ENCODE results near the gene DNAH10.

Gene DNAH10, protein sequence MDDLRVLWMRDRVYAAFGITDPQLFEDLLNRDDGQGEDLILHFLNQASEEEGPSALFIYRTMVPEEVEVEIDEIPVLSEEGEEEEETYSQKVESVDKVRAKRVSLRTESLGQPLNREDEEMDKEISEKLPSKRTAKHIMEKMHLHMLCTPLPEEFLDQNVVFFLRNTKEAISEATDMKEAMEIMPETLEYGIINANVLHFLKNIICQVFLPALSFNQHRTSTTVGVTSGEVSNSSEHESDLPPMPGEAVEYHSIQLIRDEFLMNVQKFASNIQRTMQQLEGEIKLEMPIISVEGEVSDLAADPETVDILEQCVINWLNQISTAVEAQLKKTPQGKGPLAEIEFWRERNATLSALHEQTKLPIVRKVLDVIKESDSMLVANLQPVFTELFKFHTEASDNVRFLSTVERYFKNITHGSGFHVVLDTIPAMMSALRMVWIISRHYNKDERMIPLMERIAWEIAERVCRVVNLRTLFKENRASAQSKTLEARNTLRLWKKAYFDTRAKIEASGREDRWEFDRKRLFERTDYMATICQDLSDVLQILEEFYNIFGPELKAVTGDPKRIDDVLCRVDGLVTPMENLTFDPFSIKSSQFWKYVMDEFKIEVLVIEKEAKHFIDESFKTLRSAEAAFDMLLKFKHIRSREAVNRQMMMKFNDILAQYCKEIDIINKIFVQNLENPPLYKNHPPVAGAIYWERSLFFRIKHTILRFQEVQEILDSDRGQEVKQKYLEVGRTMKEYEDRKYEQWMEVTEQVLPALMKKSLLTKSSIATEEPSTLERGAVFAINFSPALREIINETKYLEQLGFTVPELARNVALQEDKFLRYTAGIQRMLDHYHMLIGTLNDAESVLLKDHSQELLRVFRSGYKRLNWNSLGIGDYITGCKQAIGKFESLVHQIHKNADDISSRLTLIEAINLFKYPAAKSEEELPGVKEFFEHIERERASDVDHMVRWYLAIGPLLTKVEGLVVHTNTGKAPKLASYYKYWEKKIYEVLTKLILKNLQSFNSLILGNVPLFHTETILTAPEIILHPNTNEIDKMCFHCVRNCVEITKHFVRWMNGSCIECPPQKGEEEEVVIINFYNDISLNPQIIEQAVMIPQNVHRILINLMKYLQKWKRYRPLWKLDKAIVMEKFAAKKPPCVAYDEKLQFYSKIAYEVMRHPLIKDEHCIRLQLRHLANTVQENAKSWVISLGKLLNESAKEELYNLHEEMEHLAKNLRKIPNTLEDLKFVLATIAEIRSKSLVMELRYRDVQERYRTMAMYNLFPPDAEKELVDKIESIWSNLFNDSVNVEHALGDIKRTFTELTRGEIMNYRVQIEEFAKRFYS (N-terminal part only)

DNA sequence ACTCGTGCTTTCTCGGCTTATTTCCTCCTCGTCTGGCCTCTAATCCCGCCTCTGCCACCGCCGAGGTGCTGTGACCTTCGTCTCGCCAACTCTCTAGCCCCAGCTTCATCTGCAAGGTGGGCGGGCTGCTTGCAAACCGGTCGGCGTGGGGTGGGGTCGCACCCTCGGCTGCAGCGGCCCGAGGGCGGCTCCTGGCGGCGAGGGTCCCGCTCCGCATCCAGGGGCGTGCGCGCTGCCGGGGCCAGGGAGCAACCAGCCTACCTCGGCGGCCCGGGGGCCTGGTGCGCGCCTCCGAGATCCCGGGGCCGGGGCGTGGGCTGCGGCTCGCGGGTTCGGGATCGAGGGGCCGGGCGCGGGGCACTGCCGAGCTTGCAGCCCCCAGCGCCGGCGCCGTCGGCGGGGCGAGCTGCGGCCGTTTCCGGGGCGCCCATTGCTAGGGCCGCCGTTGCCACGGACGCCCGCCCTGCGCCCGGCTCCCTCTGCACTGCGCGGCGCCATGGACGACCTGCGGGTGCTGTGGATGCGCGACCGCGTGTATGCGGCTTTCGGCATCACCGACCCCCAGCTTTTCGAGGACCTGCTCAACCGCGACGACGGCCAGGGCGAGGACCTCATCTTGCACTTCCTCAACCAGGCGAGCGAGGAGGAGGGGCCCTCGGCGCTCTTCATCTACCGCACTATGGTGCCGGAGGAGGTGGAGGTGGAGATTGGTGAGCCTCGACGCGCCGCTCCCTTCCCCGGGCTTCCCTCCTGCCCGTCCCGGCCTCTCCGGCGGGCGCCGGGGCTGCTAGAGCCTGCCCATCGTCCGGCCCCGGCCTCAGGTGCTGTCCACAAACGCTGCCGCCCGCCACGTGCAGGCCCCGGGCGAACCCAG, at the start of gene DNAH10:
TSS of gene DNAH10 (plus strand) at position 461 of the 874 bp plus-strand sequence. CDS start at position 497, 36 bp downstream.
- H3K36me3 ChIP-seq (ENCODE audit: insufficient read depth, low read length), result no peaks in the 10 kb centered on the region
- no peaks in the 10 kb centered on the region for H3K9me3 ChIP-seq (ENCODE audit: control insufficient read depth, insufficient read depth, low read length)
- H3K9ac ChIP-seq (ENCODE audit: low read depth, low read length), result peak within 1 kb of the TSS; percentile 62; the same call in 1 of the 2 replicates
- H3K4me1 ChIP-seq (ENCODE audit: insufficient read depth, low read length), result no peaks in the 10 kb centered on the region; the same call in 1 of the 2 replicates

DNA sequence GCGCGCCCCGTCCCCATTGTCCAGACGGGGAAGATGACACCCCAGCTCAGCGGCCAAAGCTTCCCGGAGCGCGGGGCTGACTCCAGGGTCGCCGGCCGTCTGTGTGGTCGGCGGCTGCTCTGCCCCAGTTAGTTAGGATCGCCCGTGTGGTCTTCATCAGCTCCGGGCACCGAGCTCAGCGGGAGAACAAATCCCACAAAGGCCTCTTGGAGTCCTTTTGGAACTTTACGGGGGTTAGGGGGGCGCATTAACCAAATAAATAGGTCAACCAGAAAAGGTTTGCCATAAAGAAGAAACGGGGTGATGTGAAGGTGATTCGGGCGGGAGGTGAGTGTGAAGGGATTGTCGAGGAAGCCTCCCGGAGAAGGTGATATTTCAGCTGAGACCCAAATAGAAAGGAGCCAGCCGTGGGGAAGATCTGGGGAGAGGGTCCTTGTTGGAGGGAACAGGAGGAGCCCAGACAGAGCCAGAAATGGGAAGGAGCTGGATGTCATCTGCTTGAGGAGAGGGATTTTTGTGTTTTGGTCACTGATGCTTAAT, 49.3 kb upstream of the DNAH10 start:
- peaks cover 7% of the 10 kb centered on the region; the same call in 1 of the 2 replicates for H3K4me1 ChIP-seq (ENCODE audit: insufficient read depth, low read length)
- H3K36me3 ChIP-seq (ENCODE audit: insufficient read depth, low read length), result no peaks in the 10 kb centered on the region
- H3K9me3 ChIP-seq (ENCODE audit: control insufficient read depth, insufficient read depth, low read length), result no peaks in the 10 kb centered on the region
- peak overlapping the region; percentile 80 for H3K9ac ChIP-seq (ENCODE audit: low read depth, low read length)

DNA sequence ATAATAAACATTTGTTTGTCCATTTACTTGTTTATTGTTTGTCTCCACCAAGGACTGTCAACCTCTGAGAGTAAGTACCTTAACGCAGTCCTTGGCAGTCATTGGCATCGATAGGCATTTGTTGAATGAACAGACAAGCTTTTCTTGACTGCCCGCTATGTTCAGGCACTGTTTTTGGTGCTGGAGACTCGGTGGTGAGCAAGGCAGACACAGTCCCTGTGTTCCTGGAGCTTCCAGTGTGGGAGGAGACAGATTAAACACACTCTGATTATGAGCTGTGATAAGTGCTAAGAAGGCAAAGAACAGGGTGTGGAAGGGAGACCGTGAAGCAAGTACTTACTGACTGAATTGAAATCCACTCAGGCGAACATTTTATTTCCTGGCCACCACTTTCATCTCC, 48.7 kb upstream of the DNAH10 start:
- H3K36me3 ChIP-seq (ENCODE audit: insufficient read depth, low read length), result no peaks in the 10 kb centered on the region
- no peaks in the 10 kb centered on the region for H3K9me3 ChIP-seq (ENCODE audit: control insufficient read depth, insufficient read depth, low read length)
- H3K9ac ChIP-seq (ENCODE audit: low read depth, low read length), result peak overlapping the region; percentile 80
- H3K4me1 ChIP-seq (ENCODE audit: insufficient read depth, low read length), result peaks cover 7% of the 10 kb centered on the region; the same call in 1 of the 2 replicates

DNA sequence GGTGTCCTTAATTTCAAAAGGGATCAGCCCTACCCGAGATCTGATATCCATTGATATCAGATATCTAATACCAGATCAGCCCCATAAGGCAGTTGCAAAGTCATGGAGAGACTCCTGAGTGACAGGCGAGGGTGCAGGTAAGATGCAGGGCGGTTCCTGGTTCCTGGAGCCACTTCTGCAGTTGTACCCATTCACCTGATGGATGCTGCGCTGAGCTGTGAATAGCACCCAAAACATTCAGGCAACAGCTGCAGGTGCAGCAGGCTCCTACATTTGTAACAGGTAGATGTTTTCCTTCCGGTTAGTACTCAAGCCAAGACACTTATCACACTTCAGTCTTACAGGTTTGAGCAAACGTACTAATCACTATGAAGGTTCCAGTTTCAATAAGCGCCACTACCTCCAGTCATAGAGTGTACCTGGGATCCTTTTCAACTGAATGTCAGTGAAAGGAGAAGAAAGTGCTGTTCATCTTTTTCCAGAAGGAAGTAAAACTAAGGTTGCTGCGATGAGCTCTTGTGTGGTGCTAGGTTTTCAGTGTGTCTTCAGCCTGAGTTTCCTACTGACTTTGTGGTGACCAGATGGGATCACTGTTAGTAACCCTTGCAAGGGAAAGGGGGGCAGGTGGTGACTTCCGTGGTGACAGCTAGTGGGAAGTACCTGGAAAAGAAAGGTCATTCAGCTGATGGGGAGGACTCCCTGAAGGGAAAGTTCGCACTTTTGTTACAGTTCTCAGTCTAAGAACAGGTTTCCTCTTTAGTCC, 48.1 kb upstream of the DNAH10 start:
- no peaks in the 10 kb centered on the region for H3K36me3 ChIP-seq (ENCODE audit: insufficient read depth, low read length)
- no peaks in the 10 kb centered on the region for H3K9me3 ChIP-seq (ENCODE audit: control insufficient read depth, insufficient read depth, low read length)
- peaks cover 7% of the 10 kb centered on the region; the same call in 1 of the 2 replicates for H3K4me1 ChIP-seq (ENCODE audit: insufficient read depth, low read length)
- no peak overlapping the region for H3K9ac ChIP-seq (ENCODE audit: low read depth, low read length)

DNA sequence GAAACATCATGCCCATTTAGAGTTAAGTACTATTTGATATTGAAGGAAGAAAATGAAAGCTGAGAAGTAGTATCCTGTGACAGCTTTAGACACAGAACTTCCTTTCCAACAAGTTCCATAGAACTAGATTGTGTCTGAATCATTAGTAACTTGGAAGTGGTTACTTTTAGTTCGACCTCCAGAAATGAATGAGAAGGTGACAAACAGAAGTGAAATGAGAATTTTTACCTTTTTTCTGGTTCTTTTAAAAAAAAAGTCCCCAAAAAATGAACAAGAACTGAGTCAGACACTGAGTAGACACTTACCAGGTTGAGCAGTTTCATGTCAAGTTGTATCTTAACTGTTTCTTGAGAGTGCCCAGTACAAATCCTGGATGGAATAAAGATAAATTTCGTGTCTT, 46.9 kb upstream of the DNAH10 start:
- H3K36me3 ChIP-seq (ENCODE audit: insufficient read depth, low read length), result no peaks in the 10 kb centered on the region

DNA sequence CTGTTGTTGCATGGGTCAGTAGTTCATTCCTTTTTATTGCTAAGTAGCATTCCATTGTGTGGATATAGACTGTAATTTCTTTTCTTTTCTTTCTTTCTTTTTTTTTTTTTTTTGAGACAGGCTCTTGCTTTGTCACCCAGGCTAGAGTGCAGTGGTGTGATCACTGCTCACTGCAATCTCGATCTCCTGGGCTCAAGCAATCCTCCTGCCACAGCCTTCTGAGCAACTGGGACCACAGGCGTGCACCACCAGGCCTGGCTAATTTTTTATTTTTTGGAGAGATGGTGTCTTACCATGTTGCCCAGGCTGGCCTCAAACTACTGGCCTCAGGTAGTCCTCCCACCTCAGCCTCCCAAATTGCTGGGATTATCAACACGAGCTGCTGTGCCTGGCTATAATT, 44.8 kb upstream of the DNAH10 start:
- Histone ChIP-seq H3K36me3 (ENCODE audit: insufficient read depth, low read length) (no peaks in the 10 kb centered on the region), H3K4me1 (ENCODE audit: insufficient read depth, low read length) (peaks cover 7% of the 10 kb centered on the region; the same call in 1 of the 2 replicates), H3K9ac (ENCODE audit: low read depth, low read length) (no peak overlapping the region), H3K9me3 (ENCODE audit: control insufficient read depth, insufficient read depth, low read length) (no peaks in the 10 kb centered on the region)

More for the DNA sequence above, 46.9 kb upstream of the DNAH10 start:
- H3K9me3 ChIP-seq (ENCODE audit: control insufficient read depth, insufficient read depth, low read length), result no peaks in the 10 kb centered on the region
- H3K9ac ChIP-seq (ENCODE audit: low read depth, low read length), result no peak overlapping the region
- peaks cover 7% of the 10 kb centered on the region; the same call in 1 of the 2 replicates for H3K4me1 ChIP-seq (ENCODE audit: insufficient read depth, low read length)

DNA sequence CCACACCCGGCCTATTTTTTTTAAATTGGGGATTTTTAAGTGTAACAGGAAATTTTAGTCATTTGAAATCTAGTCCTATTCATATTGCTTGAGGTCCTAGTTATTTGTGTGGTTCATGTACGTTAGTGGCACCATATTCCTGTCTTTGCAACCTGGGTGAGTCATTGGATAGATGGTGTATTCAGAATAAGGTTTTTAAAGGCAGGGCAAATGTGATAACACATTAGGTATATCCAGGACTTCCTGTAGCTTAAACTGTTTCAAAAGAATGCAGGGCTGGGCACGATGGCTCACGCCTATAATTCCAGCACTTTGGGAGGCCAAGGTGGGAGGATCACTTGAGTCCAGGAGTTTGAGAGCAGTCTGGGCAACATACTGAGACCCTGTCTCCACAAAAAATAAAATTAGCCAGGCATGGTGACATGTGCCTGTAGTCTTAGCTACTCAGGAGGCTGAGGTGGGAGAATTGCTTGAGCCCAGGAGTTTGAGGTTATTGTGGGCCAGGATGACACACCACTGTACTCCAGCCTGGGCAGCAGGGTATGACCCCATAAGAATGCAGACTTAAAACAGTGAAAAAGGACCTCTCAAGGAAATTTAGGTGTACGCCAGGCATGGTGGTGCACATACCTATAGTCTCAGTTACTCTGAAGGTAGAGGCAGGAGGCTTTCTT, 41.8 kb upstream of the DNAH10 start:
- peaks cover 3% of the 10 kb centered on the region; the same call in 1 of the 2 replicates for H3K36me3 ChIP-seq (ENCODE audit: insufficient read depth, low read length)
- no peak overlapping the region for H3K9ac ChIP-seq (ENCODE audit: low read depth, low read length)
- H3K9me3 ChIP-seq (ENCODE audit: control insufficient read depth, insufficient read depth, low read length), result no peaks in the 10 kb centered on the region
- H3K4me1 ChIP-seq (ENCODE audit: insufficient read depth, low read length), result no peaks in the 10 kb centered on the region

DNA sequence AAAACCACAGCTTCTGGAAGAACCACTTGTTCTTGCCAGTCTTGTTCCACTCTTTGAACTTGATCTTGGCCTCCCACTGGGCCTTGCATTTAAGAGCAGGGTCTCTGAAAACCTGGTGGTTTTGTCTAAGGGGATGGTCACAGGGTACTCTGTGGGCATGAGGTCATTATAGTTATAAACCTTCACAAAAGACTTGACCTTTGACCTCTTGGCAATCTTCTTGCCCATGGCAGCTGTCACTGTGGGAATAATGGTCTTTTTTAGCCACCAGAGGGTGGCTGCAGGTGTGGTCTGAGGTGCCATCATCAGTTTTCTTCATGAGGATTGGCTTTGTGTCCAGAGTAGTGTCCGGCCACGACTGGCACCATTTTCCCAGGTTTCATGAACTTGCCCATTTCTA, 40.9 kb upstream of the DNAH10 start:
- Histone ChIP-seq H3K36me3 (ENCODE audit: insufficient read depth, low read length) (peaks cover 6% of the 10 kb centered on the region; the same call in 1 of the 2 replicates), H3K9me3 (ENCODE audit: control insufficient read depth, insufficient read depth, low read length) (no peaks in the 10 kb centered on the region), H3K4me1 (ENCODE audit: insufficient read depth, low read length) (no peaks in the 10 kb centered on the region), H3K9ac (ENCODE audit: low read depth, low read length) (no peak overlapping the region)

DNA sequence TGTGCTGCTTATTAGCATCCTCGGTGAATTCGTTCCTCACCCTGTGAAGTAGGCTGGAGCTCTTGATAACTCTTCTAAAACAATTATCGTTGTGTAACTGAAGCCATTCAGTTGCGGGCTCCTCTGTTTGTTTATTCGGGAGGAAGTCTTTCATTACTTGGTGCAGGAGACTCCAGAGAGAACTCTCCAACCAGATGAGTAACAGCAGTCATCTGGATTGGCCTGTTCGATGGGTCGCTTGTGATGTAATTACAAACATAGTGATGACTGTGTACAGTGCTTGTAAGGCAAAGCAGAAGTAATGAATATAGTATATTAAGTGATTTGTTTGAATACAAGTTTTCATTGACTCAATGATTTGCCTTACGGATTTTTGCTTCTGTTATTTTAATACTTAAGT, 39.1 kb upstream of the DNAH10 start:
- Histone ChIP-seq H3K4me1 (ENCODE audit: insufficient read depth, low read length) (no peaks in the 10 kb centered on the region), H3K9ac (ENCODE audit: low read depth, low read length) (no peak overlapping the region), H3K36me3 (ENCODE audit: insufficient read depth, low read length) (peaks cover 13% of the 10 kb centered on the region), H3K9me3 (ENCODE audit: control insufficient read depth, insufficient read depth, low read length) (no peaks in the 10 kb centered on the region)

DNA sequence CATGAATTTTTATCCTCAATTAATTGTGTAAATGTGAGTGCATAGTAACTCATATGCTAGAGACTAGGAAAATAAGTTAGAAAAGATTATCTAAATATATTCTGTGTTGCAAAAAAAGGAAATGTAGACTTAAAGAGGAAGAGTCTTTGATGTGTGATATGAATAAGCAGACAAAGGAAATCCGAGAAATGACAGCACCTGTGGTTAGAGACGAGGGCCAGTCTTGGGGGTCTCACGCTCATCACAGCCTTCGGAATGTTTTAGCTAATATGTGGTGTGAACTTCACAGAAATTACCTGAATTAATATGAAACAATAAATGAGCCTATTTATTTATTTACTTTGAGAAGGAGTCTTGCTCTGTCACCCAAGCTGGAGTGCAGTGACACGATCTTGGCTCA, 38.3 kb upstream of the DNAH10 start:
- H3K9ac ChIP-seq (ENCODE audit: low read depth, low read length), result no peak overlapping the region
- peaks cover 17% of the 10 kb centered on the region for H3K36me3 ChIP-seq (ENCODE audit: insufficient read depth, low read length)
- H3K9me3 ChIP-seq (ENCODE audit: control insufficient read depth, insufficient read depth, low read length), result no peaks in the 10 kb centered on the region
- no peaks in the 10 kb centered on the region for H3K4me1 ChIP-seq (ENCODE audit: insufficient read depth, low read length)

DNA sequence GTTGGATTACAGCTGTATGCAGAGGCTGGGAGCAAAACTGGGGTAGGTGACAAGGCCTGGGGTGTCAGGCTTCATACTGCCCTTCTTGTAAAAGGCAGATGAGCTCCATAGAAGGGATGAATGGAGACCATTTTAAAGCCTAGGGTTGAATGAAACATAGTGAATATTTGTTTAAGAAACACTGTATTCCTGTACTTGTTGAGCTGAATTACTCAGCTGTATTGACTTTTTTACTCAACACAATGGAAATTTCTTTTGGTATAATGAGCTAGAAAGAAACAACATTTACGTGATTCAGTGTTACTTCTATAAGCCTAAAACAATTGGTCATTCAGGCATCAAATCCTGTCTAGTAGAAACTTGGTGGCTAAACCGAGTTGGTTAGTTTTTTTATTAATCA, 35.9 kb upstream of the DNAH10 start:
- peaks cover 25% of the 10 kb centered on the region for H3K36me3 ChIP-seq (ENCODE audit: insufficient read depth, low read length)
- H3K9me3 ChIP-seq (ENCODE audit: control insufficient read depth, insufficient read depth, low read length), result no peaks in the 10 kb centered on the region
- no peaks in the 10 kb centered on the region for H3K4me1 ChIP-seq (ENCODE audit: insufficient read depth, low read length)

DNA sequence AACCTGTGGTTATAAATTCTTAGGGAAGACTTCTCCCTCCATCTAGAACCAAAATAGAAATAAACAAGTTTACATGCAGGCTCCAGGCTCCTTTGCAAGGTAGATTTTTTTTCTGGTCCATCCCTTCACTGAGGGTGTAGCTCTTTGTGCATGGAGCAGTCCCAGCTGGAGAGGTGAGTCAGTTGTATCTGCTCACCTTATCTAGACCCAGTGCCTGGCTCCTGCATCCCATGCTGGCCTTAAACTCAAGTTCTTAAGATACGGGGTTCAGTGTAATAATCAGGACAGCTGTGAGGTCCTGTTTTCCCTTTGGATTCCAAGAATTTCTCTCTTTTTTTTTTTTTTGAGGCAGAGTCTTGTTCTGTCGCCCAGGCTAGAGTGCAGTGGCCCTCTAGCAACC, 35.1 kb upstream of the DNAH10 start:
- Histone ChIP-seq H3K9me3 (ENCODE audit: control insufficient read depth, insufficient read depth, low read length) (no peaks in the 10 kb centered on the region), H3K9ac (ENCODE audit: low read depth, low read length) (no peak overlapping the region), H3K4me1 (ENCODE audit: insufficient read depth, low read length) (no peaks in the 10 kb centered on the region), H3K36me3 (ENCODE audit: insufficient read depth, low read length) (peaks cover 25% of the 10 kb centered on the region)

More for the DNA sequence above, 35.9 kb upstream of the DNAH10 start:
- no peak overlapping the region for H3K9ac ChIP-seq (ENCODE audit: low read depth, low read length)

Data from ES-I3 (cell line).